Fibroblast of lung (primary cell): ENCODE measurements around the gene ICOSLG. TPM values are rescaled to one million over a fixed set of nuclear protein-coding genes. Genes with fewer than 3 reads are reported as not detected.
"Not testable (repeated sequence)": the region's sequence is repeated elsewhere in the genome, so short reads cannot be mapped to it uniquely, and the experiment has no call there.

Source experiments
- DNase-seq, 2 donors: peaks; one replicate each; pipeline versions ENCODE4 v3.0.0 to v3.0.0-alpha.2; 2010; ENCODE audit warnings: low read depth in 2 of 2
- H2AFZ ChIP-seq: 2 replicates; pipeline ENCODE4 v1.5.1; 2012; ENCODE audit warnings: low read length, control low read depth, inconsistent platforms
- H3K27ac ChIP-seq: 2 replicates; pipeline ENCODE4 v1.5.1; 2011; ENCODE audit warnings: low read length, control low read depth; ENCODE audit not compliant: insufficient read depth
- H3K27me3 ChIP-seq: 2 replicates; pipeline ENCODE4 v1.5.1; 2011; ENCODE audit warnings: mild to moderate bottlenecking, low read length; ENCODE audit not compliant: control insufficient read depth, insufficient read depth
- H3K36me3 ChIP-seq: 2 replicates; pipeline ENCODE4 v1.5.1; 2011; ENCODE audit warnings: low read length; ENCODE audit not compliant: control insufficient read depth, insufficient read depth
- H3K4me1 ChIP-seq: 2 replicates; pipeline ENCODE4 v1.5.1; 2011; ENCODE audit warnings: low read length; ENCODE audit not compliant: control insufficient read depth, insufficient read depth; ENCODE audit errors: extremely low read depth
- H3K4me2 ChIP-seq: 2 replicates; pipeline ENCODE4 v1.5.1; 2011; ENCODE audit warnings: low read length, control low read depth; ENCODE audit not compliant: insufficient read depth; ENCODE audit errors: extremely low read depth
- H3K4me3 ChIP-seq, 4 experiments: fragments of 200-600 bp in 1 of 4; sonication (generic) in 1 of 4; replicated peaks in 1 of 4; 2 replicates each; pipeline ENCODE4 v1.5.1; 2011 to 2016; ENCODE audit warnings: low read length in 4 of 4, low read depth in 3 of 4, mild to moderate bottlenecking in 3 of 4, control low read depth in 2 of 4, inconsistent platforms in 1 of 4, mixed read lengths in 1 of 4; ENCODE audit not compliant: insufficient read depth in 1 of 4; ENCODE audit errors: control extremely low read depth in 1 of 4
- H3K79me2 ChIP-seq: 2 replicates; pipeline ENCODE4 v1.5.1; 2012; ENCODE audit warnings: mild to moderate bottlenecking, low read length, inconsistent platforms; ENCODE audit not compliant: control insufficient read depth, insufficient read depth
- H3K9ac ChIP-seq: 2 replicates; pipeline ENCODE4 v1.5.1; 2011; ENCODE audit warnings: mild to moderate bottlenecking, low read length, control low read depth; ENCODE audit not compliant: insufficient read depth
- H3K9me3 ChIP-seq: 2 replicates; pipeline ENCODE4 v1.5.1; 2012; ENCODE audit warnings: low read depth, low read length; ENCODE audit not compliant: control insufficient read depth, insufficient read depth
- H4K20me1 ChIP-seq: 2 replicates; pipeline ENCODE4 v1.5.1; 2011; ENCODE audit warnings: low read length; ENCODE audit not compliant: control insufficient read depth, insufficient read depth; ENCODE audit errors: extremely low read depth
- polyA plus RNA-seq, 2 donors: library from polyadenylated mRNA; depleted of rRNA in 1 of 2; stranded (reverse) in 1 of 2; unstranded in 1 of 2; fragments of >200 nt; gene quantifications; 2 replicates each; pipeline ENCODE4 v1.2.1, GENCODE V29; 2011 to 2012; ENCODE audit warnings: missing spikeins in 1 of 2
- total RNA-seq: library from RNA; depleted of rRNA; stranded (reverse); fragments of >200 nt; gene quantifications from 2 replicates; pipeline ENCODE4 v1.2.1, GENCODE V29; 2014

The ICOSLG gene
- total and polyA plus RNA-seq, 2 donors (not counting 1 experiment from before 2014, with no cell fraction given), result under 0.01 TPM; not detected in 1

DNA sequence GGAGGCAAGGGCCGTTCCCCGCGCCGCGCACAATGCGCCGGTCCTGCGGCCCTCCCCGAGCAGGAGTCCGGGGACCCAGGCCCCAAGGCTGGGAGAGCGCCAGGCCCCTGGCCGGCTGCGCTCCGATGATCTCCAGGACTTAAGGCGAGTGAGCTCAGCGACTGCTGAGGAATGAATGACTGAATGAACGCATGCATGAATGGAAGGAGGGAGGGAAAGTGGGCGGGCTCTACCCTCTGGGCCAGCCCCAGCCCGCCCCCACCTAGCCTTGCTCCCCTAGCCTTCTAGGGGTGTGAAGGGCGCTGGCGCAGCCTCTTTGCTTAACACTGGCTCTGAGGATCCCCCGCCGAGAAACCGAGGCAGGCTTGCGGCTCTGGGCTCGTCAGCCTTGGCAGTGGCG, 538 bp upstream of the ICOSLG start:
- H3K79me2 ChIP-seq, H3K27ac ChIP-seq, H4K20me1 ChIP-seq, H3K9me3 ChIP-seq, H3K27me3 ChIP-seq, H3K4me1 ChIP-seq, H3K9ac ChIP-seq, H3K4me2 ChIP-seq, DNase-seq, H3K4me3 ChIP-seq, H3K36me3 ChIP-seq, H2AFZ ChIP-seq: not testable (repeated sequence)

DNA sequence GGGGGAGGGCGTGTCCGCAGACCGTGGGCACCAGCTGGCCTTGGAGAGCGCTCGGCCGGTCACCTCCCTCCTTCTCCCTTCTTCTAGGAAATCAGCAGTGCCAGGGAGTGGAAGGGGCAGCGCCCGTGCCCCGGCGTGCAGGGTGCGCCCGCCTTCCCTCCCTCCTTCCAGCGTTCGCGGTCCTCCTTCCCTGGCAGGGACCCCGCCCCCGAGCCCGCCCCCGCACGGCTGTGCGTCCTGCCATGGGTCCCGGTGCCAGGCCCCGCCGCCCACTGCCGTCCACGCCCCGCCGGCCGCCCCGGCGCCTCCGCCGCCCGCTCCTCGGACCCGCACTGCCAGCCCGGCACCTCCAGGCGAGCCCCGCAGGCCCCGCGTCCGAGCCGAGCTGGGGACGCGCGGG, 390 bp downstream of the ICOSLG start:
- not testable (repeated sequence) for H3K4me2 ChIP-seq, H3K4me1 ChIP-seq, H3K36me3 ChIP-seq, H2AFZ ChIP-seq, H4K20me1 ChIP-seq, H3K27me3 ChIP-seq, H3K9ac ChIP-seq, H3K27ac ChIP-seq, H3K4me3 ChIP-seq, H3K79me2 ChIP-seq, DNase-seq, H3K9me3 ChIP-seq

DNA sequence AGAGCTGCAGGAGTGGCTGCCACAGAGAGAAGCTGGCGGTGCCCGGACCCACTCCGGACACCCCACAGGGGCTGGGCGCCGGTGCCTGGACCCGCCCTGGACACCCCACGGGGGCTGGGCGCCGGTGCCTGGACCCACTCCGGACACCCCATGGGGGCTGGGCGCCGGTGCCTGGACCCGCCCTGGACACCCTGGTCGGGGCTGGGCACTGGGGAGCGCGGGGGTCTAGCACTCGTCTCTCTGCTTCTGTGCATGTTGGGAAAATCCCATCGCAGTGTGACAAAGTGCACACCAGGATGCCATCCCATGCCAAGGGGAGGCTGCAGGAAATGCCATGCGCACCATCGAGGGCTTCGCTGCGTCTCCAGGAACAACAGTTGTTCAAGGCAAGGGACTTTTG, 11.2 kb downstream of the ICOSLG start:
- not testable (repeated sequence) for H3K27me3 ChIP-seq, DNase-seq

DNA sequence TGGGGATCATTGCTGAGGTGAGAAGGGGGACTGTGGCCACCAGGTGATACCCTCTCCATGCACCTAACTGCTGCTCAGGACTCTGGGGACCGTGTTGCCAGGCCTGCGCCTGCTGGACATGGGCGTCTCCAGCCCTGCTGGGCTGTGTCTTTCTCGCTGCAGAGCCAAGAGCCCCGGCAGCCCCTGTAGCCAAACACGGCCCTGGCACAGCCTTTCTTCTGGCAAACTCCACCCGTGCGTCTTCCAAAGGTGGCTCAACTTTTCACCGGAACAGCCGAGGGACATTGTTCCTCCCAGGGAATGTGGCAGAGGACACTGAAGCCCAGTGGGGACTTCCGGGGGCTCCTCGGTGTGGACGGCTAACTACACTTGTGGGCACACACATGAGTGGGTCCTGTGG, 12.6 kb downstream of the ICOSLG start:
- H3K4me2 ChIP-seq, H3K27me3 ChIP-seq, H3K9me3 ChIP-seq, H4K20me1 ChIP-seq, H3K36me3 ChIP-seq, DNase-seq, H3K27ac ChIP-seq, H2AFZ ChIP-seq, H3K4me3 ChIP-seq, H3K4me1 ChIP-seq, H3K79me2 ChIP-seq, H3K9ac ChIP-seq: not testable (repeated sequence)

More for the DNA sequence above, 11.2 kb downstream of the ICOSLG start:
- not testable (repeated sequence) for H3K36me3 ChIP-seq, H3K4me1 ChIP-seq, H2AFZ ChIP-seq, H3K27ac ChIP-seq, H4K20me1 ChIP-seq, H3K4me3 ChIP-seq, H3K4me2 ChIP-seq, H3K79me2 ChIP-seq, H3K9me3 ChIP-seq, H3K9ac ChIP-seq

DNA sequence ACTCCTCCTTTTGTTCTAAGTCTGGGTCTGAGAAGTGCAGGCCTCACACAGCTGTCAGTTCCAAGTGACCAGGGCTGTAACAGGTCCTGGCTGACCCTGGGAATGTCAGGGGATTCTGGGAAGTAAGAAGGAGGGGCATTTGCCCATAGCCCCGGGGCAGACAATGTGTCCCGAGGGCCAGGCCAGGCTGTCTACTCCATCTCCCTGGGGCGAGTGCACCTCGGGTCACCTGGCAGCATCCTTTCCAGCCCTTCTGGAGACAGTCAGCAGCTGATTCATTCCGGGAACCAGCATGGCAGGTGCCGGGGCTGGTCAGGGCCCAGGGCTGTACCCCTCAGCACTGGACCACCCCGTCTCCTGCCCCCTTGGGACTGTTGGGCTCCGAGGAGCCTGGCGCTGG, 13.1 kb downstream of the ICOSLG start:
- not testable (repeated sequence) for DNase-seq, H3K27me3 ChIP-seq, H3K4me3 ChIP-seq, H2AFZ ChIP-seq, H3K36me3 ChIP-seq, H3K9ac ChIP-seq, H3K9me3 ChIP-seq, H4K20me1 ChIP-seq, H3K79me2 ChIP-seq, H3K4me1 ChIP-seq, H3K27ac ChIP-seq, H3K4me2 ChIP-seq

DNA sequence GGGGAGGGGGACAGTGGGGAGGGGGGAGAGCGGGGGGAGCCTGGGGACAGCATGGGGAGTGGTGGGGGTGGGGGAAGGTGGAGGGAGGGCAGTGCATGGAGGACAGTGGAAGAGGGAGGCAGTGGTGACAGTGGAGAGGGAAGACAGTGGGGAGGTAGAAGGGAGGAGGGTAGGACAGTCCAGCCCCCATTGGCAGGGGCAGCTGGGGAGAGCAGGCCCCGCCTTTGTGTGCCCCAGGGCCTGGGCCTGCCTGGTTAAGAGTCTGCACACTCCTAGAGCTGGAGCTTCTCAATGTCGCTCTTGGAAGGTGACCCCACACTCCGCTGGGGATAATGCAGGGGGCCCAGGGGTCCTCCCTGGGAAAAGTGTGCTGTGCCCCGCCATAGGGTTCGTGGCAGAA, 15.1 kb downstream of the ICOSLG start:
- not testable (repeated sequence) for H3K9ac ChIP-seq, H3K27me3 ChIP-seq, H3K79me2 ChIP-seq, H3K4me2 ChIP-seq, DNase-seq, H2AFZ ChIP-seq, H3K9me3 ChIP-seq, H3K27ac ChIP-seq, H4K20me1 ChIP-seq, H3K4me3 ChIP-seq, H3K4me1 ChIP-seq, H3K36me3 ChIP-seq

DNA sequence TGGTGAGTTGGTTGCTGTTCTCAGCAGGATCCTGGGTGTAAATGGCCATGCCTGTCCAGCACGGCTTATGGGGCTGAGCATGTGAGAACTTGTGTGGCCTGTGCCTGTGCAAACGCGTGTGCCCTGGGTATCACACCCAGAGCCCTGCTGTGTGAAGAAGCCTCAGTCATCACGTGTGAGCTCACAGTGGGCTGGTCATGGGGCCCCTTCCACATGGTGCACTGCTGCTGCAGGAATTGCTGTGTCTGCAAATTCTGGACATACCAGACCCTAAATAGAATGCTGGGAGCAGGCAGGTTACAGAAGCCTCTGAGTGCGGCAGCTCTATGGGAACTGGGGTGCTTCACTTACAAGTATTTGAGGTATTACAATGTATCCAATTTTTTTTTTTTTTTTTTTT, 17.4 kb downstream of the ICOSLG start:
- not testable (repeated sequence) for H2AFZ ChIP-seq, H3K4me1 ChIP-seq, H3K4me3 ChIP-seq, H3K79me2 ChIP-seq, H3K4me2 ChIP-seq, H3K9me3 ChIP-seq, H3K36me3 ChIP-seq, H3K27ac ChIP-seq, H3K9ac ChIP-seq, DNase-seq, H4K20me1 ChIP-seq, H3K27me3 ChIP-seq
